H1 (cell line): ENCODE data around the gene UFC1.

Experiments
- BRCA1 ChIP-seq: IDR thresholded peaks from 2 replicates; pipeline ENCODE4 v1.6.1; 2012; ENCODE audit warnings: low read depth, low read length, improper control_type of control experiment
- CTCF ChIP-seq, 3 experiments: IDR thresholded peaks; 1 replicate in 2 of 3; 2 replicates in 1 of 3; pipeline versions ENCODE4 v1.5.1 to v1.6.1; 2011; ENCODE audit warnings: low read length in 3 of 3, mild to moderate bottlenecking in 3 of 3, inconsistent platforms in 2 of 3, low read depth in 1 of 3, moderate library complexity in 1 of 3; ENCODE audit not compliant: insufficient read depth in 1 of 3; ENCODE audit errors: control extremely low read depth in 1 of 3
- ZNF274 ChIP-seq: IDR thresholded peaks from 2 replicates; pipeline ENCODE4 v1.7.0; 2012; ENCODE audit warnings: low read length, borderline replicate concordance; ENCODE audit errors: extremely low read depth

- TF ChIP-seq BRCA1, result no peak
- TF ChIP-seq ZNF274, result no peak
- no peak for TF ChIP-seq CTCF (IDR thresholded peaks at IDR 0.05; ENCODE audit: control extremely low read depth in 1 of 3, insufficient read depth in 1 of 3, low read depth in 1 of 3, low read length in 3 of 3)
Observed at GRCh38 chr1:161138431-161138830, 15.3 kb upstream of the UFC1 start.
